ENCODE results near the gene OR51A2. TPM values are rescaled to one million over a fixed set of nuclear protein-coding genes. Genes with fewer than 3 reads are reported as not detected.

The OR51A2 gene
- total RNA-seq, 1 donor from 2014 or later = not detected

Other genes with a start within 250 kb of the OR51A2 start
- not detected in 2 replicates for gene OR51F1, start 185.8 kb downstream of the OR51A2 start, total RNA-seq
- gene OR52R1, start 151.3 kb downstream of the OR51A2 start, total RNA-seq = not detected in 2 replicates
- gene OR51F2, start 134.4 kb downstream of the OR51A2 start, total RNA-seq = not detected in 2 replicates
- not detected in 2 replicates for gene OR51S1, start 106.5 kb downstream of the OR51A2 start, total RNA-seq
- not detected in 2 replicates for gene OR51T1, start 73.8 kb downstream of the OR51A2 start, total RNA-seq
- not detected in 2 replicates for gene OR51A7, start 51.9 kb downstream of the OR51A2 start, total RNA-seq
- not detected in 2 replicates for gene OR51G2, start 36.4 kb downstream of the OR51A2 start, total RNA-seq
- gene OR51G1, start 31.4 kb downstream of the OR51A2 start, total RNA-seq = not detected in 2 replicates
- gene OR51A4, start 8.1 kb downstream of the OR51A2 start, total RNA-seq = not detected in 2 replicates
- gene OR51L1, start 39.1 kb upstream of the OR51A2 start, total RNA-seq = not detected in 2 replicates
- not detected in 2 replicates for gene OR52J3, start 90.8 kb upstream of the OR51A2 start, total RNA-seq
- gene OR52E2, start 103.9 kb upstream of the OR51A2 start, total RNA-seq = not detected in 2 replicates
- gene OR52E1, start 113.9 kb upstream of the OR51A2 start, total RNA-seq = not detected in 2 replicates
- not detected in 2 replicates for gene OR52A5, start 182.6 kb upstream of the OR51A2 start, total RNA-seq
- gene OR52A1, start 199.0 kb upstream of the OR51A2 start, total RNA-seq = not detected in 2 replicates
- not detected in 2 replicates for gene OR51V1, start 245.0 kb upstream of the OR51A2 start, total RNA-seq